H1 (cell line): ENCODE results near the gene NCAPG. TPM values are rescaled to one million over a fixed set of nuclear protein-coding genes. Genes with fewer than 3 reads are reported as not detected.

Source experiments
- CTCF ChIA-PET: fragments of 300-600 bp; sonication (Branson Sonifier 250); formaldehyde crosslinking; loops from one replicate; lab custom pipeline; 2021; ENCODE audit not compliant: partially characterized antibody; lab: Charles Lee
- POLR2A ChIA-PET: fragments of 300-600 bp; sonication (Branson Sonifier 250); formaldehyde crosslinking; loops from one replicate; lab custom pipeline; 2021; ENCODE audit warnings: inconsistent platforms; ENCODE audit not compliant: partially characterized antibody; lab: Charles Lee
- DNase-seq, 2 experiments: peaks; one replicate each; pipeline versions ENCODE4 v3.0.0 to v3.0.0-alpha.2; 2010 to 2022; ENCODE audit warnings: low spot score in 2 of 2, low read depth in 1 of 2, mixed read lengths in 1 of 2
- FAIRE-seq: peaks from 2 replicates; lab custom pipeline; 2011; peaks lifted over from hg19 to GRCh38; lab: Jason Lieb, UNC
- H2AFZ ChIP-seq: 2 replicates; pipeline ENCODE4 v1.8.1; 2012; ENCODE audit warnings: low read length, inconsistent platforms
- H2AK5ac ChIP-seq: 2 replicates; pipeline ENCODE4 v1.6.1; 2013; ENCODE audit warnings: low read depth, low read length
- H2BK120ac ChIP-seq: replicated peaks from 2 replicates; pipeline ENCODE3; 2013; ENCODE audit warnings: low read depth, low read length, inconsistent platforms
- H2BK12ac ChIP-seq: 2 replicates; pipeline ENCODE4 v1.6.1; 2013; ENCODE audit warnings: low read depth, low read length
- H2BK15ac ChIP-seq: 2 replicates; pipeline ENCODE4 v1.6.1; 2013; ENCODE audit warnings: low read length
- H2BK20ac ChIP-seq: 2 replicates; pipeline ENCODE4 v1.6.1; 2013; ENCODE audit warnings: low read length
- H2BK5ac ChIP-seq: 2 replicates; pipeline ENCODE4 v1.6.1; 2013; ENCODE audit warnings: low read depth, low read length
- H3K14ac ChIP-seq: 2 replicates; pipeline ENCODE4 v1.6.1; 2013; ENCODE audit warnings: inconsistent platforms; ENCODE audit not compliant: insufficient read length
- H3K18ac ChIP-seq: 2 replicates; pipeline ENCODE4 v1.6.1; 2013; ENCODE audit warnings: low read length; ENCODE audit errors: extremely low read depth
- H3K23ac ChIP-seq: 2 replicates; pipeline ENCODE4 v1.6.1; 2013; ENCODE audit warnings: inconsistent platforms; ENCODE audit not compliant: insufficient read length
- H3K23me2 ChIP-seq: 2 replicates; pipeline ENCODE4 v1.6.1; 2013; ENCODE audit warnings: low read depth, low read length
- H3K27ac ChIP-seq: 2 replicates; pipeline ENCODE4 v1.6.1; 2011; ENCODE audit warnings: low read depth, low read length, inconsistent platforms
- H3K27me3 ChIP-seq, 4 experiments: replicated peaks in 1 of 4; 1 replicate in 1 of 4; 2 replicates in 3 of 4; pipeline versions ENCODE4 v1.6.1 to v1.8.1; 2011 to 2013; ENCODE audit warnings: low read length in 3 of 4, mild to moderate bottlenecking in 3 of 4, inconsistent platforms in 2 of 4, mixed read lengths in 2 of 4, moderate library complexity in 1 of 4; ENCODE audit not compliant: control insufficient read depth in 3 of 4, insufficient read depth in 3 of 4; ENCODE audit errors: extremely low read depth in 1 of 4
- H3K36me3 ChIP-seq, 4 experiments: 2 replicates each; pipeline versions ENCODE4 v1.6.1 to v1.8.1; 2011 to 2013; ENCODE audit warnings: mild to moderate bottlenecking in 4 of 4, low read length in 3 of 4, moderate library complexity in 2 of 4, control low read depth in 1 of 4, inconsistent platforms in 1 of 4; ENCODE audit not compliant: insufficient read depth in 4 of 4, control insufficient read depth in 2 of 4
- H3K4ac ChIP-seq: replicated peaks from 2 replicates; pipeline ENCODE3; 2013; ENCODE audit warnings: low read length, low read depth, mixed read lengths, inconsistent platforms; ENCODE audit not compliant: insufficient read length
- H3K4me1 ChIP-seq, 4 experiments: replicated peaks in 1 of 4; 1 replicate in 1 of 4; 2 replicates in 3 of 4; pipeline versions ENCODE4 v1.6.1 to v1.8.1; 2011 to 2013; ENCODE audit warnings: low read length in 3 of 4, inconsistent platforms in 2 of 4, mixed read lengths in 1 of 4; ENCODE audit not compliant: insufficient read depth in 4 of 4, control insufficient read depth in 3 of 4
- H3K4me2 ChIP-seq, 2 experiments: 2 replicates each; pipeline versions ENCODE4 v1.6.1 to v1.8.1; 2011 to 2013; ENCODE audit warnings: low read depth in 2 of 2, low read length in 2 of 2, control low read depth in 1 of 2, inconsistent platforms in 1 of 2, mild to moderate bottlenecking in 1 of 2; ENCODE audit not compliant: insufficient read depth in 1 of 2
- H3K4me3 ChIP-seq, 4 experiments: fragments of 200-600, 300-600 bp in 1 of 4; sonication (generic), shearing (Covaris generic), sonication (Bioruptor Twin) in 1 of 4; 2 replicates each; pipeline versions ENCODE4 v1.5.1 to v1.8.1; 2011 to 2016; ENCODE audit warnings: low read length in 4 of 4, low read depth in 3 of 4, control low read depth in 2 of 4, inconsistent platforms in 2 of 4, mild to moderate bottlenecking in 2 of 4, mixed read lengths in 1 of 4, moderate library complexity in 1 of 4; ENCODE audit not compliant: insufficient read depth in 2 of 4; ENCODE audit errors: extremely low read depth in 1 of 4
- H3K56ac ChIP-seq: replicated peaks from 2 replicates; pipeline ENCODE3; 2013; ENCODE audit warnings: low read depth, mild to moderate bottlenecking, mixed read lengths, low read length, inconsistent platforms; ENCODE audit not compliant: insufficient read length
- H3K79me1 ChIP-seq: 2 replicates; pipeline ENCODE4 v1.6.1; 2013; ENCODE audit warnings: low read depth, low read length, control low read depth
- H3K79me2 ChIP-seq, 2 experiments: 2 replicates each; pipeline versions ENCODE4 v1.6.1 to v1.8.1; 2012 to 2013; ENCODE audit warnings: low read length in 2 of 2, mild to moderate bottlenecking in 2 of 2, inconsistent platforms in 1 of 2; ENCODE audit not compliant: insufficient read depth in 2 of 2, control insufficient read depth in 1 of 2
- H3K9ac ChIP-seq, 4 experiments: replicated peaks in 1 of 4; 1 replicate in 1 of 4; 2 replicates in 3 of 4; pipeline versions ENCODE4 v1.6.1 to v1.8.1; 2011 to 2013; ENCODE audit warnings: low read depth in 3 of 4, low read length in 3 of 4, control low read depth in 2 of 4, mild to moderate bottlenecking in 2 of 4, moderate library complexity in 2 of 4, inconsistent platforms in 1 of 4; ENCODE audit errors: extremely low read depth in 1 of 4
- H3K9me3 ChIP-seq, 2 experiments: 2 replicates each; pipeline versions ENCODE4 v1.6.1 to v1.8.1; 2012 to 2013; ENCODE audit warnings: mild to moderate bottlenecking in 2 of 2, moderate library complexity in 2 of 2, control low read depth in 1 of 2, inconsistent platforms in 1 of 2, low read depth in 1 of 2, low read length in 1 of 2, mixed read lengths in 1 of 2; ENCODE audit not compliant: insufficient read depth in 2 of 2
- H4K20me1 ChIP-seq, 2 experiments: replicated peaks in 1 of 2; 2 replicates each; pipeline versions ENCODE3 to v1.8.1; 2011 to 2013; ENCODE audit warnings: inconsistent platforms in 2 of 2, low read length in 2 of 2, mild to moderate bottlenecking in 1 of 2; ENCODE audit not compliant: insufficient read depth in 2 of 2, control insufficient read depth in 1 of 2
- H4K5ac ChIP-seq: 2 replicates; pipeline ENCODE4 v1.6.1; 2013; ENCODE audit warnings: low read length, low read depth, mixed read lengths, inconsistent platforms; ENCODE audit not compliant: insufficient read length
- H4K8ac ChIP-seq: 2 replicates; pipeline ENCODE4 v1.8.0; 2013; ENCODE audit warnings: mild to moderate bottlenecking, moderate library complexity, low read length, inconsistent platforms; ENCODE audit not compliant: insufficient read depth; ENCODE audit errors: extremely low read depth
- H4K91ac ChIP-seq: replicated peaks from 2 replicates; pipeline ENCODE3; 2013; ENCODE audit warnings: low read length, mixed read lengths, inconsistent platforms; ENCODE audit not compliant: insufficient read length
- BCL11A ChIP-seq, 2 experiments: IDR thresholded peaks; one replicate each; pipeline ENCODE4 v1.6.1; 2011; ENCODE audit warnings: low read depth in 2 of 2, low read length in 2 of 2, mild to moderate bottlenecking in 2 of 2
- CEBPB ChIP-seq: IDR thresholded peaks from 2 replicates; pipeline ENCODE4 v1.6.1; 2012; ENCODE audit warnings: low read depth, low read length
- E2F6 ChIP-seq: IDR thresholded peaks from 2 replicates; pipeline ENCODE4 v1.6.1; 2012; ENCODE audit warnings: inconsistent platforms
- EGR1 ChIP-seq: IDR thresholded peaks from 2 replicates; pipeline ENCODE4 v1.6.1; 2011; ENCODE audit warnings: low read depth, low read length, borderline replicate concordance
- HDAC6 ChIP-seq: IDR thresholded peaks from one replicate; pipeline ENCODE4 v1.7.1; 2012; ENCODE audit warnings: low read depth, mild to moderate bottlenecking, inconsistent platforms, low read length, moderate library complexity
- KDM1A ChIP-seq: fragments of 200-600, 300-600 bp; sonication (generic); IDR thresholded peaks from 2 replicates; pipeline ENCODE4 v1.7.1; 2016; ENCODE audit warnings: mild to moderate bottlenecking, low read length, borderline replicate concordance
- NANOG ChIP-seq: IDR thresholded peaks from 2 replicates; pipeline ENCODE4 v1.6.1; 2011; ENCODE audit warnings: low read length, low read depth, mild to moderate bottlenecking, inconsistent platforms; ENCODE audit not compliant: insufficient read depth, poor library complexity, severe bottlenecking
- NRF1 ChIP-seq: IDR thresholded peaks from 2 replicates; pipeline ENCODE4 v1.6.1; 2011; ENCODE audit warnings: mild to moderate bottlenecking, low read depth, low read length, improper control_type of control experiment
- POLR2AphosphoS5 ChIP-seq: IDR thresholded peaks from 2 replicates; pipeline ENCODE4 v1.6.1; 2011; ENCODE audit warnings: low read depth, low read length
- TAF1 ChIP-seq: IDR thresholded peaks from 2 replicates; pipeline ENCODE4 v1.6.1; 2011; ENCODE audit warnings: mild to moderate bottlenecking, low read depth, low read length
- USF2 ChIP-seq: IDR thresholded peaks from 2 replicates; pipeline ENCODE4 v1.6.1; 2011; ENCODE audit warnings: low read length, improper control_type of control experiment
- WGBS, 2 experiments: shearing (Covaris generic) in 1 of 2; methylation state at CpG; one replicate each; pipeline versions ENCODE4 v1.1.6 to v1.1.7; 2013 to 2015; ENCODE audit warnings: low lambda C conversion rate in 2 of 2, mixed read lengths in 2 of 2, inconsistent platforms in 1 of 2, low coverage in 1 of 2, missing lambda C conversion rate in 1 of 2; ENCODE audit not compliant: insufficient replicate concordance in 2 of 2, insufficient coverage in 1 of 2, insufficient read length in 1 of 2; ENCODE audit errors: extremely low coverage in 1 of 2, missing lambda C conversion rate in 1 of 2; 5-methylcytosine and 5-hydroxymethylcytosine counted together
- polyA plus RNA-seq, 7 experiments: library from polyadenylated mRNA; depleted of rRNA in 3 of 7; stranded (reverse) in 5 of 7; unstranded in 2 of 7; fragments of >200 nt in 5 of 7; fragments of 200-250 nt in 2 of 7; gene quantifications; 1 replicate in 5 of 7; 2 replicates in 1 of 7; 4 replicates in 1 of 7; pipeline versions ENCODE4 v1.2.1 to v1.2.3, GENCODE V29; 2011 to 2013; ENCODE audit warnings: missing spikeins in 2 of 7, mixed read lengths in 2 of 7
- total RNA-seq: library from RNA; stranded (reverse); fragmentation: NEBNext Ultra II Directional; extraction: Animal tissue kit (Norgen Biotek cat#: 25700); gene quantifications from 2 replicates; pipeline ENCODE4 v1.2.1, GENCODE V29; 2021

NCAPG gene
- total and polyA plus RNA-seq, 2 of the 8 experiments (the other 6 are each of a cell fraction or from before 2014, with no cell fraction given): 12.9 to 52.3 TPM

GRCh38 chr4:17763416-17763815 is 47.4 kb upstream of the NCAPG start:
- no peaks in the 10 kb centered on the region for H3K23me2 ChIP-seq
- ChIA-PET CTCF (interaction anchor here (0.7 to 2.1 kb wide), 5 partner anchors 10 to 231 kb away, joined by 3 to 5 read pairs (median 4); no protein-coding TSS in a partner anchor), POLR2A (interaction anchor here (1.0 kb wide), 1 partner anchor 12 kb away, joined by 4 read pairs; no protein-coding TSS in a partner anchor)
- H3K27me3 ChIP-seq: no peaks in the 10 kb centered on the region
- no peaks in the 10 kb centered on the region for H3K79me1 ChIP-seq
- no peak overlapping the region for H3K18ac ChIP-seq
- H3K79me2 ChIP-seq: no peaks in the 10 kb centered on the region
- no peak overlapping the region for H3K9ac ChIP-seq
- H4K5ac ChIP-seq: no peak overlapping the region
- H2BK5ac ChIP-seq: no peak overlapping the region
- peaks cover 0 to 15% of the 10 kb centered on the region in 2 experiments; a peak in 3 of 4 replicates for H3K9me3 ChIP-seq
- no peak for FAIRE-seq
- no peak overlapping the region for H2AK5ac ChIP-seq
- no peak overlapping the region for H2AFZ ChIP-seq
- peaks cover 0 to 7% (median 3%) of the 10 kb centered on the region in 4 experiments; a peak in 5 of 7 replicates for H3K4me1 ChIP-seq
- H3K4me3 ChIP-seq: no peak overlapping the region
- no peak overlapping the region for H2BK20ac ChIP-seq
- no peak overlapping the region for H4K8ac ChIP-seq
- no peak overlapping the region for H2BK12ac ChIP-seq
- H3K36me3 ChIP-seq: no peaks in the 10 kb centered on the region
- 93% methylated on average over 3 of the region's 3 CpGs; no CpG with 5 or more reads in 1 of the 2 experiments for WGBS, 2 experiments
- no peak overlapping the region for H3K4ac ChIP-seq
- no peak overlapping the region for H2BK15ac ChIP-seq
- H3K14ac ChIP-seq: no peak overlapping the region
- no peak for DNase-seq
- no peak overlapping the region for H2BK120ac ChIP-seq
- no peak overlapping the region for H3K23ac ChIP-seq
- H3K27ac ChIP-seq: no peak overlapping the region
- no peak overlapping the region for H3K56ac ChIP-seq
- no peak overlapping the region for H3K4me2 ChIP-seq
- H4K20me1 ChIP-seq: no peaks in the 10 kb centered on the region
- no peak overlapping the region for H4K91ac ChIP-seq
- TF ChIP-seq EGR1 (no peak), KDM1A (no peak), USF2 (no peak), TAF1 (no peak), NANOG (no peak), HDAC6 (no peak), NRF1 (no peak), POLR2AphosphoS5 (no peak), CEBPB (no peak), BCL11A (IDR thresholded peaks at IDR 0.05; ENCODE audit: low read depth in 2 of 2, low read length in 2 of 2) (no peak), E2F6 (no peak)
